Left renal cortex interstitium (tissue), 4 donors: ENCODE data around the gene BRME1. TPM values are rescaled to one million over a fixed set of nuclear protein-coding genes. Genes with fewer than 3 reads are reported as not detected.
A peak's percentile ranks its signal among the peaks of the same experiment; 100 is the strongest.

Experiments
- DNase-seq, 4 donors: peaks; one replicate each; pipeline ENCODE4 v3.0.0-alpha.2; 2013; ENCODE audit warnings: low read depth in 4 of 4, low spot score in 2 of 4, missing footprints in 1 of 4
- polyA plus RNA-seq, 4 donors: library from polyadenylated mRNA; unstranded; fragments of 120-200 nt; gene quantifications; one replicate each; pipeline ENCODE4 v1.2.1, GENCODE V29; 2013; ENCODE audit not compliant: insufficient read length in 4 of 4

BRME1 gene
- polyA plus RNA-seq, 4 donors, result 4.1 to 9.6 (median 6.0) TPM

DNA sequence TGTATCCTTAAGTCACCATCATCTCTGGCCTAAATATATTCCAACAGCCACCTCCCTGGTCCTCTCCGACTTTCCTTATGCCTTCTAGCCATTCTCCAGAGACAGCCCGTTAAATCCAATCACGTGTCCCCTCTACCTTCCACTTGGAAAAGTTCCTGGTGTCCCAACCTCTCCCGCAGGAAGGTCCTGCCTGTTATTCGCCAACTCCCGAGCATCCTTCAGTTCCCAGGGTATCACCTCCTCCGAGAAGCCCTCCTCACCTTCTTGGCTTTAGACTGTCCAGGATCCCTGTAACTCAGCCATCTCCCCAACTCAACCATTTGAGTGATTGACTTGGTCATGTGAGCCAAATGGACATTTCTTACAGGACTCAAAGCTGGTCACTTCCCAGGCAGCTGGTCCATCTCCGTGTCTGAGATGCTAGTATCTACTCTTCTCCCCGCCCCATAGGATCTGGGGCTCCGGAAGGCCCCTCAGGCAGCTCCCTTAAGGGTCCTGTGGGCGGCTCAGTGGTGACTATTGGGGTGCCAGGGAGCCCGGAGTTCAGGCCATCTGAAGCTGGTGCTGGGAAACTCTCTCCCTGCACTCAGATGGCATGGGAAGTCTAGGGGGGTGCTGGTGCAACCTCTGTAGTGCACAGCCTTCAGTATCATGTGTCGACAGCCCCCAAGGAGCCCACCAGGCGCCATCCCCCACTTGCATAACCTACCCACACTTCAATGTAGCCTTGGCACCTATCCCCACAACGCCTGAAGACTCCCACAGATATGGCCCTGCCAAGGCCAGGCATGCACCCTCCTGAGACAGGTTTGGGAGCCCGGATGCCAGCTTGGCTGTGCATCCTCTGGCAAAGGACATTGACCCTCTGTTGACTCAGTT, 56.9 kb downstream of the BRME1 start:
- no peak for DNase-seq

DNA sequence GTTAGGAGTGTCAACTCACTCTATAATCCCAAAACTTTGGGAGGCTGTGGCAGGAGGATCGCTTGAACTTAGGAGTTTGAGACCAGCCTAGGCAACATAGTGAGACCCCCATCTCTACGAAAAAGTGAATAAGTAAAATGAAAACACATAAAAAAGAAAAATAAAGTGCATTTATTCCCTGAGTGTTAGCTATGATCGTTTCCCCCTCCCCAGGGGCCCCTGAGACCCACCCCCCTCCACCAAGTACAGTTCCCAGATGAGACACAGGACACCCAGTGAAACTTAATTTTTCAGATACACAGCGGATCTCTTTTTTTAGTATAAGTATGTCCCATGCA, 57.6 kb downstream of the BRME1 start:
- DNase-seq, result no peak

DNA sequence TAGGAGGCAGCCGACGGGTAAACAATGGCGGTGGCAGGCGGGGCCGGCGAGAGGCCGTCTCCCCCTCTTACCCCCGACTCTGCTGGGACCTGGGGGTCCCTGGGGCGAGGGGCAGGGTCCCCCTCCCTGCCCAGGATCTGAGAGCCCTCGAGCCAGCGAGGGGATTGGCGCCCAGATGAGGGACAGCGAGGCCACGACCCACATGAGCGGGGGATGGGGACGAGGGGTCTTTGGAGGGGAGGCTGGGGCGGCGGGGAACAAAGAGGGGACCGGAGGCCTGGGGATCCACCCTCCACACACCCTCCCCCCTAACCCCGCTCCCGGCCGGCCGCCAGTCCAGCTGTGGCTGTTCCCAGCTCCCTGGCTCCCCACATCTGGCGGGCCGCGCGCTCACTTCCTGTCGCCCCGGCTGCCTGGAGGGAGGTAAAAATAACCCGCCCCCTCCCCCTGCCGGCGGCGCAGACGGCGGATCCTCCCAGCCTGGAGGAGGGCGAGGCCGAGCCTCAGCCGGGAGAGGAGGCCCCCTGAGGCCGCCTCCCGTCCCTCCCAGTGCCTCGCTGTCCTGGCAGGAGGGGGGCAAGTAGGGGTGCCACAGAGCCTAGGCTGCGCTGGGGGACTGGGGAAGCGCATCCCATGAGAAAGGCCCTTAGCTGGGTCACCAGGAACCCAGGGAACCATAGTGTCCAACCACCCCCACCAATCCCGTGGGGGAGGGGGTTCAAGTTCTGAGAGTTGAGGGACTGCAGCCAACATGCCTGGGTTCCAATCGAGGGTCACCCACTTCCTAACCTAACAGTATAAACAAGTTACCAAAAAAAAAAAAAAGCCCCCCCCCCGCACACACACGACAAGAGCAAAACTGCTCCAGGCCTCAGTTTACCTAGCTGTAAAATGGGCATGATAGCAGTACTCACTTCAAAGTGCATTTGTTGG, 58.2 kb downstream of the BRME1 start:
- peak in 2 of 4 donors; percentile 85 to 86 for DNase-seq

DNA sequence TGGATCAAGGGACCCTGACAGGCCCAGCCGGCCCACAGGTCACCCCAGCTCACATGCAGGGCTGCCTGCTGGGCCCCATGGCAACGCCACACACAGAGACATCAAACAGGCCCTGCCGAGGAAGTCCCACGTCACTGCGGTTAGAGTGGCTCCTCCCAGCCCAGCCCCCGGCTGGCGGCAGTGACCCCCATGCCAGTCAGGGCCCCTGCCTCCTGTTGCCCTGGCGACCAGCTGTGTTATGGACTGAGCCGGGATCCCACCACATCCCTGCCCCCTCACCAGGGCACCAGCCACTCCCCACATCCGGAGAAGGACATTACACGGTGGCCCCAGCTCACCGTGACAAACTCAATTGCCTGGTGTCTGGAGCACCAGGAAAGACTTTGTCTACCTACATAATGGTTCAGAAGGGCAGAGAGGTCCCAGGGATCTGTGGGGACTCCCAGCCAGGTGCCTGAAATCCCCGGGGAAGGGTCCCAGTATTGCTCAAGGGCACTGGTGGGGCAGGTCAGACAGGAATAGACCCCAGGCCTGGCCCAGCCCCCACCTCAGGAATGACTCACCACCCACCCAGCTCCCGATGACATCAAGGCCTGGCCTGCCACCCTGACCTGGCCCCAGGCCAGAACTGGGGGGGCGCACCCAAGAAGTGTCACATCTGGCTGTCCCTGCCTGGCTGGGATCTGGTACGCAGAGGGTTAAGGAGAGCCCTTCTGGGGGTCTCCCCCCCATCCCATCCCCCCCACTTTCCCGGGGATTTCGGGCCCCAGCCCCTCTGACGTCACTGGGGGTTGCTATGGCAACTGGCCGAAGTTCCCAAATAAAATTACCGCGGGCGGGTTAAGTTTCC, 59.1 kb downstream of the BRME1 start:
- DNase-seq, result peak; percentile 86 to 92 (median 88)

DNA sequence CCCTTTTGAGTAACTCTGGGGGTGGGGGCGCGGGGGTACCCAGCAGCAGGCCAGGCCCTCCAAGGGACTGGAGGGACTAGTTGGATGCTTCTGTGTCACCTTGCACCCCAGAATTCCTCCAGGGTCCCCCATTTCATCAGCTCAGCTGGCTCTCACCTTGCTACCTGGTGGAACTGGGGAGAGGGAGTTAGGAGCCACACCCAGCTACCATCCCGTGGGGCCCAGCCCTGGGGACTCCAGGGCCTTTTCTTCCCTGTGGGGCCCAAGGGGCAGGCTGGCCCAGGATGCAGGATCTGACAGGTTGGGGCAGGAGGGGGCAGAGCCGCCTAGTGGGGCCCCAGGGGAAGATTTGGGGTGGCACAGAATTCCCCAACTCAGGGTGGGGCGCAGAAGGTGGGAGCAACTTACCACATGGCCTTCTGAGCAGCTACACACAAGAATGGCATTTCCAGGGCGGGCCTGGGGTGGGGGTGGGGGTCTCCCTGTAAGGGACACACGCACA, 61.7 kb downstream of the BRME1 start:
- DNase-seq, result no peak

DNA sequence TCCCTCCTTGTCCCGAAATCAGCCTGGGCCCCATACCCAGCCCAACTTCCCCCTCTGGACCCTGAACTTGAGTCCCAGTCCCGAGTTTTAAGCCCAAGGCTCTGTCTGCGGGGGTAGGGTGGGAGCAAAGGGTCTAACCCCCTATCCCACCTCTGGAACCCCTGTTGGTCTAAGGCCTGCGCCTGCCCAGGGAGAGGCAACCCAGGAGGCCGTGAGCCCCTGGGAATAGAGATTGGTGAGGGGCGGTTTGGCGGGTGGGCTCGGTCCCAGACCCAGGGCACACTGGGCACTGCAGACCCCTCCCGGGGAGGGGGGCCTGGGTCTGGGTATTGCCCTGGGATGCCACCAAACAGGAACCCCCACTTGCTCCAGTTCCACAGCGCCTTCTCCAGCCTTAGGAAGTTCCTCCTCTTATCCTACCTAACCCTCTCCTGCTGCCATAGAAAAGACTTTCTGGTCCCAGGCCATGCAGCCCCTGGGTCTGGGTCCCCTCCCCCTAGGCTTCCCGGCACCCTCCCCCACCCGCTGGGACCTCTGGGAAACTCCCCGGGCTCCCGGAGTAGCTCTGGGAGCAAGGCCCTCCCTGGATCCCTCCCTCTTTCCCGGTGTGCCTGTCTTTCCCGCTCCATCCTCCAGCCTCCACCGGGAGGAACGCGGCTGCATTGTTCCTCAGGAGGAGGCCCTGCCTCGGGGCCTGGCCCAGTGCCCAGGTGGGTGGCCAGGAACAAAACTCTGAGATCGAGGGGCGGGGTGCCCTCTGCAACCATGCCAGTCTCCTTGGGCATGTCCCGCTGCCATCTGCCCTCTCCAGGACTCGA, 62.6 kb downstream of the BRME1 start:
- DNase-seq, result no peak

DNA sequence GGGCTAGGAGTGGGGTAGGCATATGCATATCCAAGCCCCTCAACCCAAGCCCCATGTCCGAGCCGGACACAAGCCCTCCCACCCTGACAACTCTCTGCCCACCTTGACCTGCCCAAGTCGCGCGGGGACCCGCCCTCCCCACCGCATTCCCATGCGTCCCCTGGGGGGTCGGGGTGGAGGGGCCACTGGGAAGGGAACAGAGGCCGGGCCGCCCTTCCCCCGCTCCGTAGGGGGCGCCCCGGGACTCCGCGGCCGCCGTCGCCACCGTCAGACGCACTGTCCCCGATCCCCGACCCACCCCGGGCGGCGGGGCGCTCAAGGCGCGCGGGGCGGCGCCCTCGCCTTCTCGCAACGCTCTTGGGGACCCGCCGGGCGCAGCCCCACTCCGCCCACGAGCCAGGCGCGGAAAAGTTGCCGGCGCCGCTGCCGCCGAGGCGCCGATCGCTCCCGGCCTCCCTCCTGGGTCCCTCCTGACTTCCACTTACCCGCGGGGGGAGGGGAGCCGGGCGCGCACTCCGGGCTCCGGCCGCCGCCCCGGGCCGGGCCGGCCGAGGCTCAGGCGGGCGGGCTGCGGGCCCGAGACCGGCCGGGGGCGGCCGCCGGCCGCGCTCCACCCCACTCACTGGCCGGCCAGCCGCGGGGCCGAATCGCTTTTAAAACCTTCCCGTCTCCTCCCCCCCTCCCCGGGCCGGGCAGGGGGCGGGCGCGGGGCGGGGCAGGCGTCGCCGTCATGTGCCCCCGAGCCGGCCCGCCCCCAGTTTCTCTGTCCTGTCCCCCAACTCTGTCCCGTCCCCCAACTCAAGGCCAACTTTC, 63.4 kb downstream of the BRME1 start:
- no peak for DNase-seq

DNA sequence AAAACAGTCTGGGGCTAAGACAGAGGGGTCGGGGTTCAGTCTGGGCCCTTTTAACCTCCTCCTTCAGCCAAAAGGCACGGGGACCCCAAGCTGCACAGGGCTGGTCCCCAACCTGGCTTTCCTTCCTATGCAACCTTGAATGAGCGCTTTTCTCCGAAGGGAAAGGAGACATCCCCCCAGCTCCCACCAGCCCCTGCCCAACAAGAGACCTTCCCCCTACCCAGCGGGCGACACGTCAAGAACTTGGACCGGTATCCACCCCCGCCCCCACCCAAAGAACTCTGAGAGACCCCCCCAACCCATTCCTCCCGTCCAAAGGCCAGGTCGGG, 64.0 kb downstream of the BRME1 start:
- DNase-seq, result no peak

DNA sequence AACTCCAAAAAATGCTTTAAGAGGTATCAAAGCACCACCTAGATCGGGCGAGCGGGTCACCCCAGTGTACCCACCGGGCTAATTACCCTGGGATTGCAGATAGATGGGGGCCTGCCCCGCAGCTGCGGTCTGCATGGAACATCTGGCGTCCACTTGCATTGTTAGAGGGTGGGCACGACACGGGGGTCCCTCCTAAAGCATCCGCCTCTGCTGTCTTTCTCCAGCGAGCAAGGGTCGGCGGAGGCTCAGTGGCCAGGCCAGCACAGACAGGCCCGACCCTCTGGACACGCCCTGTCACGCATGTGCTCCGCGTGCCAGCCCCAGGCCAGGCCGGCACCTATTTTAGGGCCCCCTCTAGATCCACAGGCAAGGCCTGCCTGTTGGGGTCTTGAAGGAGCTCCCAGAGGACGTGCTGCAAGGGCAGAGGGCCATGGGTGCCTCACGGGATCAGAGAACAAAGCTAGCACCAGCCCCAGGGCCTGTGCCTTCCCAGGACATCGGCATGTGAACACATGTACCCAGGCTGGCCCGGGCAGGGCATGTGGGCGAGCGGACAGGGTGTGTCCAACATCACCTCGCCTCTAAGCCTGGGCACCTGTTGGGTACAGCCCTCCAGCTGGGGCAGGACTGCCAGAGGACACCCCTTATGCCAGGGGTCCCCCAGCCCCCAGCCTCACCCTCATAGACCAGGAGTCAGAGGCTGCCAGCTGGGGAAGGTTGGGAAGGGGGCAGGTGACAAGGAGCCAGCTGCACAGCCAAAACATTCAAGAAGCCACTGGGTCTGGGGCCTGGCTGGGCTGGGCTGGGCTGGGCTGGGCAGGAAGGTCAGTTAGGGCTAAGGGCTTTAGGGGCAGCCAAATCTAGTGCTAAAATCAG, 64.6 kb downstream of the BRME1 start:
- DNase-seq, result no peak

DNA sequence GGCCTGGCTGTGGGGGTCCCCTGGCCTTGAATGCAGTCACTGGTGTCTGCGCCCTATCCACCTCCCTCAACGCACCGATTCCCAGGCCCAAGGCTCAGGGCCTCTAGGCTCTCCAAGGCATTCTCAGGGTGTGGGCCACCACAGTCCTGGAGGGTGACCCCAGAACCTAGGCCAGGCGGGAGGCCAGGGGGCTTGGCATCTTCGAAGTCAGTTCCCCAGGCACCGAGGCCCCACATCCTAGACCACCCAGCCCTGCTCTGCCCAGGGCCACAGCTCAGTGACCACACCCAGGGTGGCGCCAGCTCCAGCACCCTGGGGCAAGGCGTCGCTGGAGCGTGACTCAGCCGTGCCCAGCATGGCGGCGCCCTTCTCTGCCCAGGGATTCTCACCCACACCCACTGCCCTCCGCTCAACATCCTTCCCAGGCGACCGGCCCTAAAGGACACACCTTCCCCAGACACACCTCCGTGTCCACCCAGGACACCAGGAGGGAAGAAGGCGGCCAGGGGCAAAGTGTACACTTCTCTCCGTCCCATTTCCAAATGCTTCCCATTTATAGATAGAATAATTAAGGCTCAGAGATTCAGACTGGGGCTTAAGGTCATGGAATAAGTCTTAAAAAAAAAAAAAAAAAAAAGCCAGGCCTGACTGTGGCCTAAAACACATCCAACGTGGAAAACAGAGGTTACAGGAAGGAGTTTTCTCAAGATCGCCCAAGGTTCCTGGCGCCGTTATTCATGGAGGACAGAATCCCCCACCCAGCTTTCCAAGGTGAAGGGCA, 65.4 kb downstream of the BRME1 start:
- no peak for DNase-seq

DNA sequence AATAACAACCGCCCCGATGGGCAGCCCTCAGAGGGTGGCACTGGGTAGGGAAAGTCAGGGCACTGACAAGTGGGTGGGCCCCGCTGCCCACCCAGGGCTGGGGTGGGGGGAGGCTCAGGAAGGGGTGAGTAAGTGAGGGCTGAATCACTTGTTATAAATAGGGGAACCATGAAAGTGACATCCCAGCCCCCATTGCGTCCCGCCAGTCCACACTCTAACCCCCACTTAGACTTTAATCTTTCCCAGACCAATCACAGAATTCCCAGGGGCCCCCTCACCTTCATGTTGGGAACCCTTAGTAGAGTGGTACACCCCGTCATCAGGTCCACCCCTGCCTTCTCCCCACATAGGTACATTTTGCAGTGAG, 66.0 kb downstream of the BRME1 start:
- DNase-seq, result no peak

DNA sequence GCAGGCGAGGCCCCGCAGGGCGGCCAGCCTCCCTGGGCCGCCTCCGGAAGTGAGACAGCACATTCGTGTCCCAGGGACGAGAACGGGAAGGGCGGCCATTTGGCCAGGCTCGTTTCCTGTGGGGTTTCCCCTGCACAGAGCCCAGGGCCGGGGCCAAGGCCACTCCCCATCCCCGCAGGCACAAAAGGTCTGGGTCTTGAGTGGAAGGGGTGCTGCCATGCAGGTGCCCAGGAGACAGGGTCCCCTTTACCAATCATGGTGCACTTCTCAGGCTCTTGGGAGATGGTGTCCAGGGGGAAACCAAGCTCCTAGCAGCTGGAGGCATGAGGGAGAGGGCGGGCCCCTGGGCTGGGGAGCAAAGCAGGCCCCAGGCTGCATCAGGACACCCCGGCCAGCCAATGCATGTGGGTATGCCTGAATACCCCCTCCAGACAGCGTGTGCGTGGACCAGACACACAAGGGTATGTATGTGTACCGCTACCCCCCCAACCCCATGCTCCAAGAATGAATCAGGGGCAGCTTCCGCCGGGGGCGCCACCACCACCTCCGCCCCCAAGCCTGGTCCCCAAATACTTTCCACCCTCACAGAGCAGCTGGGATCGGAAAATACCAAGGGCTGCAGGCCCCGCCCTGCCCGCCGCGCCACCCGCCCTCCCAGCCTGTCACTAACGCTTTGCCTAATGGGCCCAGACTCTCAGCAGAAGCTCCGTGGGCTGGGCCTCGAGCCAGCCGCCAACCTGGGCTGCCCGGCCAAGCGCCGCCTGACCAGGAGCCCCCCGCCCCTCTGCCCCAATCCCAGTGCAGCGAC, 66.6 kb downstream of the BRME1 start:
- no peak for DNase-seq

DNA sequence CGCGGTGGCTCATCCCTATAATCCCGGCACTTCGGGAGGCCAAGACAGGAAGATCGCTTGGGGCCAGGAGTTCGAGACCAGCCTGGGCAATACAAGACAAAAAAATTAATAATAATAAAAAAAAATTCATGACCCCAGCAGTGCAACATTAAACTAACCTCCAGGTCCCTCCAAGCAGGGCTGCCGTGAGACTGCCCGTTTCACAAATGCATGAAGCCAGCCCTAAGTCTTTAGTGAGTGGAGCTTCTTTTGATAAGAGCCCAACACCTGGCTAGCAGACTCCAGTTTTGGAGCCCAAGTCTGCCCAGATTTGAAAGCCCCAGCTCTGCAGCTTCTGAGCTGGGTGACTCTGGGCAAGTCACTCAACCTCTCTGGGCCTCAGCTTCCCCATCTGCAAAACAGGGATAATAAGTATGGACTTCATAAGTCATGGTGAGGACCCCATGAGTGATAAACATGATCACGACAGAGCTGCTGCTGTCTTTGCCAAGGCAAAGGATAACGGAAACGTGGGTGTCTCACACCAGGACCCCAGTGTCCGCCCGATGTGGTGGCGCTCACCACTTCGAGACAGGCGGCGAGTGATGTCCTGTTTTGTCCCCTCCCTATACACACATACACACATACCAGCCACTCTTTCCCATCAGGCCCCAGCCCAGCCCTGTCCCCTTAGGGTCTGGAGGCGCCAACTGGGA, 67.3 kb downstream of the BRME1 start:
- DNase-seq, result no peak

DNA sequence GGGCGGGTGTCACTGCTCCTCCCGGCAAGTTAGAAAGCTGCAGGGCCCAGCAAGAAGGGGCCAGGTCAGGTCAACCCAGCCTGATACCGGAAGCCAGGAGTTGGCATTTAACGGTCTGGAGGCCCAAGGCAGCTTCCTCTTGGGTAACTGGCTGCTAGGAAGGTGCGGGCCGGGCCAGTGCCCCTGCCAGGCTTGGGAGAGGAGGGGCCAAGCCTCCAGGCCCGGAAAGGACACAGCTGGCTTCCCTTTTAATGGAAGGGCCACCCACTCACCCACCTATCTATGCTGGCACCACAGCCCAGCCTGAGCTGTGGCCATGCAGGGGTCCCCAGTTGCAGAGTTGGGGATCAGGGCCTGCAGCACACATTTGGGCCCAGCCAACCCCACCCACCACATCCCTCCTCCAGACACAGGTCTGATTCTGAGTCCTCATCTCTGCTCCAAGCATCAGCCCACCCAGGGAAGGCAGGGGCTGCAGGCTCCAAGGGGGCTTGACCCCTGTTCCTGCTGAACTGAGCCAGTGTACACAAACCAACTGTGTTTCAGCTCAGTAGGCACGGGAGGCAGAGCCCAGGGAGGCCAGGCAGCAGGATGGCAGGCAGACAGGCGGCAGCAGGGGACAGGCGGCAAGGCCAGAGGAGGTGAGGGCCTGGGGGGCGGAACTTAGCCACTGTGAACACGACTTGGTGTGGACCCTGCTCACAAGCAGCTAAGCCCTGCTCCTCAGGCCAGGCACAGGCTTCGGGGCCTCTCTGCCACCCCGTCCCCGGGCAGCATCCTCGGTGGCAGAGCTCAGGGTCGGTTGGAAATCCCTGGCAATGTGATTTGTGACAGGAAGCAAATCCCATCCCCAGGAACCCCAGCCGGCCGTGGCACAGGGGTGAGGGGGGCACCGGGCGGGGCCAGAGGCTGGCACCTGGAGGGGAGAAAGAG, 69.9 kb downstream of the BRME1 start:
- no peak for DNase-seq
